Measurements from ENCODE around the gene SLC39A11. TPM values are rescaled to one million over a fixed set of nuclear protein-coding genes. Genes with fewer than 3 reads are reported as not detected.
"Not testable (repeated sequence)": the region's sequence is repeated elsewhere in the genome, so short reads cannot be mapped to it uniquely, and the experiment has no call there.

SLC39A11 gene
- total RNA-seq, 1 donor from 2014 or later, result 14.2 TPM

DNA sequence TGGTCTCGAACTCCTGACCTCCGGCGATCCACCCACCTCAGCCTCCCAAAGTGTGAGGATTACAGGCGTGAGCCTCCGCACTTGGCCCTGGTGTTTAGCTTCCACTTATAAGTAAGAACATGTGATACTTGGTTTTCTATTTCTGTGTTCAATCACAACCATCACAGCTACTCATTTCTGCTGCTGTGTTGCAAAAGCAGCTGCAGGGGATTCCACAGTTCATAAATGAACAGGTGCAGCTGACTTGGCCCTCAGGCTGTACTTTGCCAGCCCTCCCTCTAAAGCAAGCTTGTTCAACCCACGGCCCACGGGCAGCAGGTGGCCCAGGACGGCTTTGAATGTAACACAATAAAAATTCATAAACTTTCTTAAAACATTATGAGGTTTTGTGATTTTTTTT is 79.2 kb downstream of the SLC39A11 start:
- DNase-seq (ENCODE audit: low read depth, low spot score), result no peak

DNA sequence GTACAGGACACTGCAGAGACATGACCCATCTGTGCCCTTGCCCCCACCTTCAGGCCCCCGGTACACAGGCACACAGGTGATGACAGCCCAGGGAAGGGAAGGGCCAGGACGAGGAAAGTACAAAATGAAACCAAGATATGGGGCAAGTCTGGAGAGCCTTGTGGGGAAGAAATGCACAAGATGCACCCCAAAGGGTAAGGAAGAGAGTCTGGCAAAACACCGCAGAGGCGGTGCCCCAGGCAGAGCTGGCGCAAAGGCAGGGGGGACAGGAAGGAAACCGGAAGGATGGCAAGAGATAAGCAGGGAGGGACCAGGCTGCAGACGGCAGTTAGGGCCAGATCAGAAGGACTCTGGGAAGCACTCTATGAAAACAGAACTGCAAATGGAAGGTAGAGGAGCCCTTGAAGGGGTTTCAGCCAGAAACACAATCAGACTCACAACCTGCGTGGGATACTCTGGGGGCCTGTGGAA is 81.4 kb downstream of the SLC39A11 start:
- no peak for DNase-seq (ENCODE audit: low read depth, low spot score)

DNA sequence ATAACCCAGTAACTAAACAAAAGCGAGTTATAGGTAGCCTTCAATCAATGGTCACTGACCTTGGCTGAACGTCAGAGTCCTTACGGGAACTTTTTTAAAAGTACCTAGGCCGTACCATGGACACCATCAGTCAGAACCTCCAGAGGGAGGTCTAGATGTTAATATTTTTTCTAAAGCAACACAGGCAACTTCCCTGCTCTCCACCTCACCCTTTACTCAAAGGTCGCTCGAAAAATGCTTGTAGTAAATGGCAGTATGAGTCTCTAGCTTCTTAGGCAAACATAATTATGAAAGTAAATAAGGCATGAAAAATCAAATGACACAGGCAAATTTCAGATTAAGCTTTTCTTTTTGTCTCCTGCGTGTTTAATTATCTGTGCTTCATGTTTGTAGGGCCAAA is 82.1 kb downstream of the SLC39A11 start:
- no peak for DNase-seq (ENCODE audit: low read depth, low spot score)

DNA sequence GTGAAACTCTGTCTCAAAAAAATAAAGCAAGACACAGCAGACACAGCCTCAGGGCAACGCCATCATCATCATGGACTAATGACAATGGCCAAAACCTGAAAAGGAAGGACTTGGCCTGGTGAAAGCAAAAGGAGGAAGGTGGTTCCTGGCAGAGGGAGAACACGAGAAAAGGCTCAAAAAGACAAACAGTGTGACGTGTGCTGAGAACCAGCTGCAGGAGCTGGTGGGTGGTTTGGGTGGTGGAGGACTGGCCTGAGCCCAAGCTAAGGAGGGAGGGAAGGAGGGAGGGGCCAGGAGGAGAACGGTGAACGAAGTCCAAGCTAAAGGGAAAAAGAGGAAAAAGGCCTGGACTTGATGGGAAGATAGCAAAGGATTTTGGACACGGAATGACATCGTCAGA is 85.1 kb downstream of the SLC39A11 start:
- DNase-seq (ENCODE audit: low read depth, low spot score), result no peak

DNA sequence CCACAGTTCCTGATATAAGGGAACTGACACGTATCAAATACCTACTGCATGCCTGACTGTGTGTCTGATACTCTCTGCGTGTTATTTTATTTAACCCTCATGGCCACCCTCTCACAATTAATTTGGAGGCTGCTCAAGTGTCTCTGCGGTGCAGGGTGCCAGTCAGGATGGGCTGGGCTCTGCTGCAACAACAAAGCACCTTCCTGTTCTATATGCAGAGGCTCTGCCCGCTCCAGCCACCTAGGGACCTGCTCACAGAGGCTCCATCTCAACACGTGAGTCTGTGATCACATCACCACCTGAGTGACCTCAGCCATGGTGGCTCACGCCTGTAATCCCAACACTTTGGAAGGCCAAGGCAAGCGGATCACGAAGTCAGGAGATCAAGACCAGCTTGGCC is 87.1 kb downstream of the SLC39A11 start:
- DNase-seq (ENCODE audit: low read depth, low spot score), result no peak

DNA sequence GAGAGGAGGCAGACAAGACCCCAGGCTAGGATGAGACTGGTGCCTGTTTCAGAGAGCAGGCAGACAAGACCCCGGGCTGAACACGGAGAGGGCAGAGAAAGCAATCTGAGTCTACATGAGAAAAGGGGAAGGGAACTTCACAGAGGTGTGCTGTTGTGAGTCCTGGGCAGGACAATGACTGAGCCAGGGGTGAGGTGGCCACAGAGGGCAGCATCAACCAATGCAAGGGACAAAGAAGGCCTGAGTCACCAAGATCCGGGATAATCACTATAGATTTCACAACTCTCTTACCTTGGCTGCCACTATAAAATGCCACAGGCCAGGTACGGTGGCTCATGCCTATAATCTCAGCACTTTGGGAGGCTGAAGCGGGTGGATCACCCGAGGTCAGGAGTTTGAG is 89.0 kb downstream of the SLC39A11 start:
- DNase-seq (ENCODE audit: low read depth, low spot score), result no peak

DNA sequence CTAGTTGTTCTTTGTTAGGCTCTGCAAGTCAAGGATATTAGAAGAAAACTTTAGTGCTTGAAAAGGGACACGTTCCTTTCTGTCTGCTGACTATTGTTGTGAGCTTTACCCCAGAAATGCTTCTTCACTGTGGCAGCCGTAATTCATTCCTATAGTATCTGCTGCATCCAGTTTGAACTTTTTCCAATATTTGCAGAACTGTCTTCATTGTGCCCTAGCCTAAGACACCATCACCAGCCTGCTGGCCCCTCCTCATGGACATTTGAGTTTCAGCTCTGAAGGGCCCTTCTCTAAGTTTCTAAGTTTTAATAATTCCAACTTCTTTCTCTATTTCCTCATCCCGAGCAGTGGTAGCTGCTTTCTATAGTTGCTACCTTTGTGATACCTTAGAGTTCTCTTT is 91.7 kb downstream of the SLC39A11 start:
- no peak for DNase-seq (ENCODE audit: low read depth, low spot score)

DNA sequence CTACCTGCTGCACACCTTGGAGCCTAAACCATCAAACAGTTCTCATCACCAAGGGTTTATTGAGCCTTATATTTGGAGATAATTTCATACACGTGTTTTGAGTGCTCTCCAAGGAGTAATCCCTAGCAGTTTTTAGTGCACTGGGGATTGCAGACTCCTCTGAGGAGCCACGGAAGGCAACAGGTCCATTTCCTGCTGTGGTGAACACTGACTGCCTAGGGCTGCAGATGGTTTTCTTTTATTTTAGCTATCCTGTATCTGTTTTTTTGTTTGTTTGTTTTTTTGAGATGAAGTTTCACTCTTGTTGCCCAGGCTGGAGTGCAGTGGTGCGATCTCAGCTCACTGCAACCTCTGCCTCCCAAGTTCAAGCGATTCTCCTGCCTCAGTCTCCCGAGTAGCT is 93.0 kb downstream of the SLC39A11 start:
- DNase-seq (ENCODE audit: low read depth, low spot score), result not testable (repeated sequence)

DNA sequence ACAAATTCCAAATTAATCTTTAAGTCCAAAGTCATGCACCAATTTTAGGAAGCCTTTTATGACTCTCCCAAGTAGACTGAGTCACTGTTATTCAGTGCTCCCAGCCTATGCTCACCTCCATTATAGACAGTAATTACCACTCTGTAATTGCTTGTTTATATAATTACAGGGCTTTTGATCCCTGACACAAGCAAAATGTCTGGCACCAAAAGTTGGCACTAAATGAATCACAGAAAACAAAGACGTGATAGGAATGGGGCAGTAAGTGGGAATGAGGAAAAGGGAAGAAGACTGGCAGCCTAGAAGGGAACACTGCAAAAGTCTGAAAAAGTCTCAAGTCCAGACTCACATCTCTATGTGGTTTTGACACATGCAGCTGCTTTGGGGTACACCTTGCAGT is 94.1 kb downstream of the SLC39A11 start:
- no peak for DNase-seq (ENCODE audit: low read depth, low spot score)

DNA sequence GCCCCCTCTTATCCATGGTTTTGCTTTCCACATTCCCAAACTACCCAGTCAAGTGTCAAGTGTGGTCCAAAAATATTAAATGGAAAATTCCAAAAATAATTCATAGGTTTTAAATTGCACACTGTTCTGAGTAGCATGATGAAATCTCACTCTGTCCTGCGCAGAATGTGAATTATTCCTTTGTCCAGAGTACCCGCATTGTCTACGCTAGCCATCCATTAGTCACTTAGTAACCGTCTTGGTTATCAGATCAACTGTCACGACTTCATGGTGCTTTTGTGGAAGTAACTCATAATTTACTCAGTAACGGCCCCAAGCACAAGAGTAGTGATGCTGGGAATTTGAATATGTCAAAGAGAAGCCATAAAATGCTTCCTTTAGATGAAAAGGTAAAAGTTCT is 94.9 kb downstream of the SLC39A11 start:
- DNase-seq (ENCODE audit: low read depth, low spot score), result no peak

DNA sequence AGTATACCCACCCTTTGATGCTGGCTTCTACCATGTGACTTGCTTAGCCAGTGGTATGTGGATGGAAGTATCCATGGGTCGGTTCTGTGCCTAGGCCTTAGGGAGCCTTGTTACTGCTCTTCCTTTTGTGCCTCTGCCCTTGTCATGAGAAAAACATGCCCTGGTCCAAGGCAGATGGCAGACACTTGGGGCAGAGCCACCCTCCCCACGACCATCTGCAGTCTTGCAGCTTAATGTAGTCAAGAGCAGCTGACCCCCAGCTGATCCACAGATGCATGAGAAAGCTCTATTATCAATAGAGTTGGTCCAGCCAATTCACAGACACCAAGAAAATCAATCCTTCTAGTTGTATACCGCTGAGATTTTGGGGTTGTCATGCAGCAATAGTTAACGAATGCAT is 95.7 kb downstream of the SLC39A11 start:
- no peak for DNase-seq (ENCODE audit: low read depth, low spot score)

DNA sequence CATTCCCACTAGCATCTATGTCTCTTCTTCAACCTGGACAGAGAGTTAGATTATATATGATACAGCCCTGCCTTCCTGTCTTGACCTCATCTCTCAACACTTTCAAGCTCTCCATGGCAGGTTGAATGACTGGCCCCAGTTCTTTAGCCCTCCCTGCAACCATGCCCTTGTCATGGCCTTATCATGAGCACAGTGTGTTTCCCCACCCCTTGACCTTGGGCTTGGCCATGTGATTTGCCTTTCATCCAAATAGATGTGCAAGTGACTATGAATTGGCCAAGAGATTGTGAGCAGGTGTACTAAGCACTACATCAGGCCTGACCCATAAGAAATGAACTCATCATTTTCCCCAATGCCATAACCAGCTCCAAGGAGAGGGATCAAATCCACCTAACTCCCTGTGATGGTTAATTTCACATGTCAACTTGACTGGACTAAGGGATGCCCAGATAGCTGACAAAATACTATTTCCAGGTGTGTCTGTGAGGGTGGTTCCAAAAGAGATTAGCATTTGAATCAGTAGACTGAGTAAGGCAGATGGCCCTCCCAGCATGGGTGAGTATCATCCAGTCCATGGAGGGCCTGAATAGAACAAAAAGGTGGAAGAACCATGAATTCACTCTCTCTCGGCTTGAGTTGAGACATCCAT is 97.4 kb downstream of the SLC39A11 start:
- no peak for DNase-seq (ENCODE audit: low read depth, low spot score)

DNA sequence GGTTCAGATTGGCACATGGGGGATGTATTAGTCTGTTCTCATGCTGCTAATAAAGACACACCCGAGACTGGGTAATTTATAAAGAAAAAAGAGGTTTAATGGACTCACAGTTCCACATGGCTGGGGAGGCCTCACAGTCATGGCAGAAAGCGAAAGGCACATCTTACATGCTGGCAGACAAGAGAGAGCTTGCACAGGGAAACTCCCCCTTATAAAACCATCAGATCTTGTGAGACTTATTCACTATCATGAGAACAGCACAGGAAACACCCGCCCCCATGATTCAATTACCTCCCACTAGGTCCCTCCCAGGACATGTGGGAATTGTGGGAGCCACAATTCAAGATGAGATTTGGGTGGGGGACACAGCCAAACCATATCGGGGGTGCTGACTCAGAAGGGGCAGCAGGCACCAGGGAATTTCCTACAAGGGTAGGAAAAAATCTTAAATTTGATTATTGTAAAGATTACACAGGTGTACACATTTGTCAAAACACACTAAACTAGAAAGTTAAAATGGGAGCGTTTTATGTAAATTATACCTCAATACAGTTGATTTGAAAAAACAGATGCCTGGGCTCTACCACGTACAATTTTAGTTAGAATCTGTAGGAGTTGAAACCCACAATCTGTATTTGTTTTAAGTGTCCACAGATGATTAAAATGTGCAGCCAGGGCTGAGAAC is 99.6 kb downstream of the SLC39A11 start:
- not testable (repeated sequence) for DNase-seq (ENCODE audit: low read depth, low spot score)

DNA sequence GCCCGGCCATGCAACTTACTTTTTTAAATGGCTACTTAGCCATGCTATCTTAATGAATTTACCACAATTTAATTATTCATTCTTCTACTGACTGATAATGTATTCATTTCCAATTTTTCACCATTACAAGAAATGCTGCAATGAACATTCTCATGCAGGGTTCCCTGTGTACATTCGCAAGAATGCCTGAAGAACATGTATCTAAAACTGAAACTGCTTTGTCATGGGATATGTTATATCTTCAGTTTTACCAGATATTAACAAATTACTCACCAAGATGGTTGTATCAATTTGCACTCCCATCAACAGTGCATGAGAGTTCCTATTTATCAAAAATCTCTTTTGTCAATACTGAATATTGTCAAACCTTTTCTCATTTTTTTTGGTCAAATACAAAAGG is 100.8 kb downstream of the SLC39A11 start:
- no peak for DNase-seq (ENCODE audit: low read depth, low spot score)

DNA sequence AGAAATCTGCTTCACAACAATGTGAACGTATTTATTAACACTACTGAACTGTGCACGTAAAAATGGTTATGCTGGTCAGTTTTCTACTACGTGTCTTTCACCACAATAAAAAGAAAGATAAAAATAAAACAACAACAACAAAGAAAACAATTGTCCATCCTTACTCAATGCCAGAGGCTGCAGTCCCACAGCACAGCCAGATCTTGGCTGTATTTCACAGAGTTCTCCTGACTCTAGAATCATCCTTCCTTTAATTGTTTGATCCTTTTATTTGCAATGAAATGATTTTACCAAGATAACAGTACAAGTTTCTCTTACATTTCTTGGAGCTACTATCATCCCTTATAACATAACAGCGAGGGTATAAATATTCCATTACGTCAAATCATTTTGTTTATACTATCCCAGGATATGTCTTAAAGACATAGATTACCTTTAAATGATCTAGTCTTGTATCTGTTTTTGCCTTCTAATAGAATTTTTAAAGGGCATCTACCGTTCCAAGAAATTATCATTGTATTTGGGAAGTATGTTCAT is 103.3 kb downstream of the SLC39A11 start:
- DNase-seq (ENCODE audit: low read depth, low spot score), result no peak

DNA sequence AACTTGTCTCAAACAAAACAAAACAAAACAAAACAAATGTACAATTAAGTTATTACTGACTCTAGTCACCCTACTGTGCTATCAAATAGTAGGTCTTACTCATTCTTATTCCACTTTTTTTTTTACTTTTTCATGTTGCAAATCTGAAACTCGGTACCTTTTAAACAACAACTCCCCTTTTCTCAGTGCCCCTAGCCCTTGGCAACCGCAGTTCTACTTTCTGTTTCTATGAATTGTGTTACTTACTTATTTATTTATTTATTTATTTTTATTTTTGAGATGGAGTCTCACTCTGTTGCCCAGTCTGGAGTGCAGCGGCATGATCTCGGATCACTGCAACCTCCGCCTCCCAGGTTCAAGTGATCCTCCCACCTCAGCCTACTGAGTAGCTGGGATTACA is 104.0 kb downstream of the SLC39A11 start:
- no peak for DNase-seq (ENCODE audit: low read depth, low spot score)

DNA sequence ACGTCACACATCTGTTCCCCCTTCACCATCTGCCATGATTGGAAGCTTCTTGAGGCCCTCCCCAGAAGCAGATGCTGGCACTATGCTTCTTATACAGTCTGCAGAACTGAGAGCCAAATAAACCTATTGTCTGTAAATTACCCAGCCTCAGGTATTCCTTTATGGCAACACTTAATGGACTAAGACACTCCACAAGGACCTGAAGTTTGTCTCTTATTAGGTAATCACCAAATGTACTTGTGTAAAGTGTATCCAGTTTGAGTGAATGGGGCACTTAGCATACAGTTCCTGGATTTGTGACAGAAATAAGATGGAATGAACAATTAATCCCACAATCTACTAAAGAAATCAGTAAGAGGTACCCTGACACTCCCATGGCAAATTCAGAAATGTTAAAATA is 105.3 kb downstream of the SLC39A11 start:
- no peak for DNase-seq (ENCODE audit: low read depth, low spot score)

DNA sequence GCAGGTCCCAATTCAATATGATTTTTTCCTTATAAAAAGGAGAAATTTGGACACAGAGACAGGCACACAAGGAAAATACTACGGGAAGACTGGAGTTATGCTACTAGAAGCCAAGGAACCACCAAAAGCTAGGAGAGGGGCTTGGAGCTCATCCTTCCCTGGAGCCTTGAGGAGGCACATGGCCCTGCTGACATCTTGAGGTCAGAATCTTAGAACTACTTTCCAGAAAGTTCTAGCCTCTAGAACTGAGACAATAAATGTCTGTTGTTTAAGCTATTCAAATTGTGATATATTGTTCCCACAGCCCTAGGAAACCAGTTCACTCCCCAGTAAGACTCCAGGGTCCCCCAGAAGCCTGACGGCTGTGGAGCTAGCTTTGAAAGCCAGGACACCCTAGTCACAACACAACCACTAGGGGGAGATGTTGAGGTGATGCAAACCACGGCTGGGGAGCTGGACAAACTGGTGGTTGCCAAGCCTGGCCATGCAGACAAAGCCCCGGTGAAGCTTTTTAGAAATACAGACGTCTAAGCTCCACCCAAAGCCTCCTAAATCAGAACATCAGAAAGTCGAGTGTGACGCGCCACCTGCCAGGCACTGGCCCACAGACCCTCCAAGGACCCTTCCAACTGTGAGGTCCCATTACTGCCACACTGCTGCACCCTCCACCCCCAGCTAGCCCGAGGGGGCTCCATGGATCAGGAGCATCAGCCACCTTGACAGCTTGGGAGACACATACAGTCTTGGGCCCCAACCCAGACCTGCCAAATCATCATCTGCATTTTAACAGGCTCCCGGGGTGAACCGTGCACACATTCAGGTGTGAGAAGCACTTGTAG is 106.4 kb downstream of the SLC39A11 start:
- peak; percentile 33 for DNase-seq (ENCODE audit: low read depth, low spot score)

DNA sequence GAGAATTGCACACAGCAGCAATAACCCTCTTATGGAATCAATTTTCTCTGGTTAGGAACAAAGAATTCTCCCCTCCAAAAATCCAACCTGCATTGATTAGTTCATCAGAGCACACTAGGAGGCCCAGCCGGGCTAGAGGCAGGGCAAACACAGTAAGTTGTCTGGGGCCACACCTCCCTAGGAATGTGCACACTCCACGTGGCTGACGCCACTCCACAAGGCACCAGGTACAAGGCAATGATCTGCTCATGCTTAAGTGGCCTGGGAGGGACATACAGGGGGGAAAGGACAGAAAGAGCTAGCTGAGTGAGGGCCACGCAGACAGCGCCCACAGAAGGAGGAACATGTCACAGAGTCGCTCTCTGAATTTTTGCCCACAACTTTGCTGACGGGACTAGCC is 107.6 kb downstream of the SLC39A11 start:
- DNase-seq (ENCODE audit: low read depth, low spot score), result no peak

DNA sequence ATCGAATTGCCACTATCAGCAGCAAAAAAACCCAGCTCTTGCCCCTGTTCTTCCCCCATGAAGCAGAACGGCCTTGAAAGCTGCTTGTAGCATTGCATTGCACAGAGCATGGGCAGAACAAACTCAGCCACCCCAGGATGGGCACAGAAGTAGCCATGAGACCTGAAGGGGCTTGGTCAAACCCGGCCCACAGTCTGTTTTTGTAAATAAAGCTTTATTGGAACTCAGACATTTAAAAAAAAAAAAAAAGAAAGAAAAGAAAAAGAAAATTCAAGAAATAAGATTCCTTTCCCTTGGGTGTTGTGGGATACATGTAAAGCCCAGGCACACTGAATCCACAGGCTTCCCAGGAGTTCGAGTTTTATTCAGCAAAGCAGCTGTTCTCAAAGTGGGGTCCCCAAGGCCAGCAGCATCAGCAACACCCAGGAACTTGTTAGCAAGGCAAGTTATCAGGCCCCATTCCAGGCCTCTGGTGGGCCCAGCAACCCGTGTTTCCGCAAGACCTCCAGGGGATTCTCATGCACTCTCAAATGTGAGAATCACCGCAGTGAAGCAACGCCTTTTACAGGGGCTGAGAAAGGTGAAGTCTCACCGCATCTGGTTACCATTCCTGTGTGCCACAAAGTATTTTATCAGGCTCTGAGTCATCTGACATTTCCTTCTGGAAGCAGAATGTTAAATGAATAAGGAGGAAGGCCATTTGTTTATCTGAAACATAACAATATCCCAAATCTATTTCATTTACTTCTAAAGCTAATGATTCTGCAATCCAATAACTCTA is 108.2 kb downstream of the SLC39A11 start:
- DNase-seq (ENCODE audit: low read depth, low spot score), result peak; percentile 36

DNA sequence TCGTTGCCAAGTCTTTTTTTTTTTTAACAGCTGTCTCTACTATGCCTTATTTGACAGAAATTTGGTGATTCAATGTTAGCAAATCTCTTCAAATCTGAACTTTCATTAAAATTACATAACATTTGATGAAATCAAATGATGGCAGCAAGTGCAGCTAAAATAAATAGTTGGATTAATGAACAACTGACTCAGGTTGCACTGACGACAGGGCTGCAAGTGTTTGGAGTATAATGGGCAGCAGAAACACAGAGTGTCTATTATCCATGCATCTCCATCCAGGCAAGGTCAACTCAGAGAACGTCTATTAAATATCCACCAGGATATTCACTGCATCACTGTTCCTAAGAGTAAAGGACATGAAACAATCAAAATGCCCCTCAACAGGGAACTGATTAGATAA is 109.8 kb downstream of the SLC39A11 start:
- DNase-seq (ENCODE audit: low read depth, low spot score), result no peak

All from pulmonary artery endothelial cell (primary cell).